ENCODE results near the gene RFX3. TPM values are rescaled to one million over a fixed set of nuclear protein-coding genes. Genes with fewer than 3 reads are reported as not detected.

Gene RFX3
- total RNA-seq, 1 experiment from 2014 or later = 9.9 TPM

GRCh38 chr9:3271157-3271556 is 254.6 kb downstream of the RFX3 start:
- H4K5ac ChIP-seq (ENCODE audit: insufficient read length, low read depth, low read length) = no peak overlapping the region
- no peaks in the 10 kb centered on the region for H3K79me2 ChIP-seq (ENCODE audit: insufficient read depth, low read length)
- H3T11ph ChIP-seq (ENCODE audit: low read length) = no peak overlapping the region
- Mint-ChIP-seq H3K27ac (peak overlapping the region in 1 of 3 experiments; percentile 33; a peak in 4 of 7 replicates), H3K36me3 (ENCODE audit: insufficient read depth in 1 of 3, low read depth in 3 of 3) (peaks cover 0 to 11% (median 2%) of the 10 kb centered on the region in 3 experiments; a peak in 3 of 7 replicates), H3K4me3 (no peak overlapping the region), H3K4me1 (peaks cover 9 to 12% of the 10 kb centered on the region in 2 experiments), H3K27me3 (ENCODE audit: low read depth) (no peaks in the 10 kb centered on the region), H3K9me3 (no peaks in the 10 kb centered on the region)
- no peak overlapping the region for H2BK5ac ChIP-seq (ENCODE audit: insufficient read length, low read length)
- no peaks in the 10 kb centered on the region for H3K23me2 ChIP-seq (ENCODE audit: insufficient read length, low read depth, low read length, poor library complexity, severe bottlenecking)
- H4K8ac ChIP-seq (replicated peaks; ENCODE audit: insufficient read length, low read depth, low read length) = no peak overlapping the region
- no peak overlapping the region for H3K14ac ChIP-seq (ENCODE audit: insufficient read depth, low read length)
- TF ChIP-seq CTCF (conservative IDR thresholded peaks at IDR 0.05) = no peak
- H3K4me1 ChIP-seq (ENCODE audit: insufficient read depth, low read length) = no peaks in the 10 kb centered on the region
- H3K18ac ChIP-seq (ENCODE audit: insufficient read length, low read depth, low read length) = no peak overlapping the region
- H2AK5ac ChIP-seq (ENCODE audit: insufficient read length, low read length) = no peak overlapping the region
- no peak overlapping the region for H3K4me2 ChIP-seq (ENCODE audit: insufficient read depth, insufficient read length, low read length)
- WGBS (ENCODE audit: extremely low coverage, insufficient read length, low lambda C conversion rate) = no CpG with 5 or more reads among the region's 1 CpG
- H3K79me1 ChIP-seq (ENCODE audit: insufficient read depth, low read depth, low read length, poor library complexity, severe bottlenecking) = no peaks in the 10 kb centered on the region
- H2BK120ac ChIP-seq (ENCODE audit: low read depth, low read length, poor library complexity, severe bottlenecking) = no peak overlapping the region
- H4K20me1 ChIP-seq (ENCODE audit: control insufficient read depth, insufficient read depth, insufficient read length) = no peaks in the 10 kb centered on the region
- H2BK20ac ChIP-seq (ENCODE audit: low read depth, low read length, poor library complexity, severe bottlenecking) = no peak overlapping the region
- no peak overlapping the region for H2BK12ac ChIP-seq (ENCODE audit: insufficient read length, low read depth, low read length)
- no peak overlapping the region for H2AFZ ChIP-seq (ENCODE audit: low read length)
- no peak overlapping the region for H3K23ac ChIP-seq (ENCODE audit: insufficient read length, low read depth, low read length)
- H4K91ac ChIP-seq (ENCODE audit: insufficient read length, low read depth, low read length) = no peak overlapping the region
- H3K27me3 ChIP-seq (ENCODE audit: insufficient read depth, low read length) = no peaks in the 10 kb centered on the region
- no peak overlapping the region for H3K4ac ChIP-seq (ENCODE audit: low read depth, low read length)
- no peak overlapping the region for H2BK15ac ChIP-seq (ENCODE audit: low read depth, low read length)
- no peak overlapping the region for H3K27ac ChIP-seq (ENCODE audit: insufficient read length, low read depth, low read length)
- H3K9ac ChIP-seq (ENCODE audit: extremely low read depth, insufficient read length, low read length) = no peak overlapping the region
- no peak for DNase-seq
- no peaks in the 10 kb centered on the region for H3K9me3 ChIP-seq (ENCODE audit: control insufficient read depth, low read depth, low read length)
- no peak overlapping the region for H3K56ac ChIP-seq (ENCODE audit: insufficient read length, low read depth, low read length)

All from H9 (cell line).